GM19043 (cell line): ENCODE data around the gene GATA5.

Experiments
- ATAC-seq: cut with Tn5 transposase; IDR thresholded peaks from one replicate; pipeline ENCODE4 v1.9.1; 2021; ENCODE audit warnings: low read depth; ENCODE audit not compliant: unreplicated experiment

The GATA5 gene

GRCh38 chr20:62475027-62475771, 596 bp downstream of the GATA5 start:
- no peak for ATAC-seq

DNA sequence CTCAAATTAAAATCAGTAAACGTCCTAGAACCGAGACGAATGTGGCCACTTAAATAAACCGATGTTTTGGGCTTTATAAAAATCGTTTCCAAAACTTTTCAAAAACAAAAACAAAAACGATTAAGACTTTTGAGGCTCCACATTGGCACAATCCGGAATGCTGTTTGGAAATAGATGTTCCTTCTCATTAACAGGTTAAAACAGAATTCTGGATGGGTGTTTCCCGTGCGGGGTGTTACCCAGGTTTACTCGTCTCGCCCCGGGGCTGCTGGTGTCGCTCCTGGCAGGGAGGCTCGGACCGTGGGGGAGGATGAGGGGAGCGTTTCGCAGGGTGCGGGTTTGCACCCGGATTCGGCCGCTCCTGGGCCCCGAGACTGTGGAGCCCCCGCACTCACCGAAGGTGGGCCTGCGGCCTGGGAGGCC, 1.2 kb downstream of the GATA5 start:
- ATAC-seq: no peak

DNA sequence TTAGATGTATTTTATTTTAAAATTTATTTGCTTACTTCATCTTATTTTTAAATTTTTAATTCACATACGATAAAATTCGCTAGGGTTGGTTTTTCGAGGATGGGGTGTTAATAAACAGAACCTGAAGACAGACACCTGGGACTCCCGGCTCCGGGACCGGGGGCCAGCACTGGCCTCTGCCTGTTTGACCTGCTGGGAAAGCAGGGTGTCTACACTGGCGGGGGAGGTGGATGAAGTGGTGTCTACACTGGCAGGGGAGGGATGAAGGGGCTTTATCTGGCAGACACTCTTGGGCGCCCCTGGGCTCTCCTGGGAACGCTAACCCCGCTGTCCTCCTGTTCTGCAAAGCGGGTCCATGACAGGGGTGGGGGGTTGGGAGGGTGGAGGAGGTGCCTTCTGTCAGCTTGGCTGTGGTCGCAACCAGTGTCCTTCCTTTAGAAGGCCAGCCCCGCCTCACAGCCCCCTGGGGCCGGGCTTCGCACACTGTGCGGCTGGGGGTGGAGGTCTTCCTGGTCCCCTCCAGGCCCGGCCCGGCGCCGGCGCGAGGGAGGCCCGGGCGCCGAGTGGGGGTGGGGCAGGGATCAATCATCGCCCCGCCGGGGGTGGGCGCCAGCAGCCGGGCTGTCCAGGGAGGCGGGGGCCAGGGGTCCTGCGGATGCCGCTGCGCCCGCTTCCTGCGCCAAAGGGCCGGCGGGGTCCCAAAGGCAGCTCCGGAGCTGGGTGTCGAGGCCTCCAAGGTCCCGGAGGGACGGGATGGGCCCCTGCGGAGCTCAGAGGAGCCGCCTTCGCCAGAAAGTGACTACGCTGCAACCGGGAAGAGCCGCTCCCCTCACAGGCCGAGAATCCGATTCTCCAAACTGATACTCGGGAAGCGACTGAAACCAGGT, 1.8 kb downstream of the GATA5 start:
- ATAC-seq: no peak

- no peak for ATAC-seq
Measured at GRCh38 chr20:62472941-62473585, 2.7 kb downstream of the GATA5 start.

DNA sequence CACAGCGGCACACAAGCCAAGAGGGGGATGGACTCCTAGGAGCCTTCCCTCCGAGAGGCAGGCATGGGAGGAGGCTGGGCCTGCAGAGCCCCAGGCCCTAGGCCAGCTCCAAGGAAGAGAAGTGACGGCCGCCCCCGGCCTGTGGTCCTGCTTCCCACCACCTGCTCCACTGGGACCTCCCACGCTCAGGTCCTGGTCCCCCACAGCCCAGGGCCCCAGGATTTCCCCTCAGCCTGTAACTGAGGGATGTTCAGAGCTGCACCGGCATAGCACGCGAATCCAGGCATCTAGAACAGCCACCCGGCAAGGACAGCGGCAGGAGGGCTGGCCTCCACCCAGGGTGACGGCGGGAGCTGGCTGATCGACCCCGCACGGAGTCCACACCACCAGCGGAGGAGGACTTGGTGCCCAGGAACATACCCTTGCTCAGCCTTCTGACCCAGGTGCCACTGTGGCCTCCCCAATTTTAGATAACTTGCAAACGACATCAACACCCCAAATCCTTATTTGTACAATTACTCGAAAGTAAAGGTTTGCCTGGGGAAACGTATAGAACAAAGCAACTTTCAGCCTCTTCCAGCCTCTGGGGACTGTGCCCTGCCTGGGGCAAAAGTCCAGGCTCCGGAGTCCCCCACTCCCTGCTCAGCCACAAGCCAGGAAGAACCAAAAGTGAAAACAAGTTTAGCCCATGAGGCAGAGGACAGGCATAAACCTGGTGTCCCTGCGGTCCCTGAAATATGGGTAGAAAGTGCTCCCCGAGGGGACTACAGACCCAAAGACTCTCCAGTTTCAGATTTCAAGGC, 3.5 kb downstream of the GATA5 start:
- no peak for ATAC-seq

DNA sequence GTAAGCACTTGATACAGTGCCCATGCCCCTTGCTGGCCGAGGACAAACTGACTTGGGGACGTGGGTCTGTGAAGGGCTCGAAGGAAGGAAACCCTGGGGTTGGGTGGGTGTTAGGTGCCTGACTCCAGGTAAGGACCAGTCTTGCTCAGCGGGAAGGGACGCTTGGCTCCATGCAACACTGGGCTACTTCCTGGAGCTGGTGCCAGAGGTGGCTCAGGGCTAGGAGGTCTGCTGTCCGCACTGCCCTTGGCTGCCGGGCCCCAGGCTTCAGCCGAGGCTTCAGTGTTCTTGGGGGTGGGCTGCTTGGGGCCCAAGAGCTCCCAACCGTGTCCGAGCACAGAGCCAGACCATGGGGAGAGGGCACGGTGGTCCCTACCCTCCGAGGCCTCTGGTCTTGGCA, 5.3 kb downstream of the GATA5 start:
- ATAC-seq: no peak

GRCh38 chr20:62470001-62470400, 5.8 kb downstream of the GATA5 start:
- ATAC-seq: no peak

GRCh38 chr20:62469352-62469751, 6.4 kb downstream of the GATA5 start:
- ATAC-seq: no peak

DNA sequence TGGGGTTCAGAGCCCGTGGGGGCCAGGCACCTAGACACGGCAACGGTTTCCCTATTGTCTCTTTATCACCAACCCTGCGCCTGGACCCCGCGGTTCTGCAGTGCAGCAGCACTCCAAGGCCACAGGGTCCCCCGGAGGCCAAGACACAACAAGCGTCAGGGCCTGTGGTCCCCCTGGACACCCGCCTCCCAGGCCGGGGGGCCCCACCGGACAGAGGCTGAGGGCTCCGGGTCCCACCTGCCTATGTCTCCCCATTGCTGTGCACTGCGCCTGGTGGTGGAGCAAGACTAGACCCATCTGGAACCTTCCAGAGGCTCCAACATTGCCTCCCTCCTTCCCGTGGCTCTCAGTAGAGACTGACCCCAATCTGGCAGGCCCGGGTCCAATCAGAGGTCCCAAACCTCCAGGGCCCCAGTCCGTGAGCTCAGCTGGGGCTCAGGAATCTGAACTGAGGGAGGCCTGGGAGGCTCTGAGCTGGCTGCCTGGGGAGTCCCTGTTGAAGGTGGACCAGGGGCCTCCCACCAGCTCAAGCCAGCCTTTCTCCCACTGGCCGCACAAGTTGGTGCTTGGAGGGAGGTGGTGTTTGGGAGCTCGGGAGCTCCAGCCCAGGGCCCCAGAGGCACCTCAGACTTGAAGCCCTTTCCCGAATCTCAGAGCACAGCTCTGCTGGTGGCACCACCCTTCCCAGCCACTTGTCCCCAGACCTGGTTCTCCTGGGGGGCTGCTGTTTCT, 8.8 kb downstream of the GATA5 start:
- ATAC-seq: no peak

DNA sequence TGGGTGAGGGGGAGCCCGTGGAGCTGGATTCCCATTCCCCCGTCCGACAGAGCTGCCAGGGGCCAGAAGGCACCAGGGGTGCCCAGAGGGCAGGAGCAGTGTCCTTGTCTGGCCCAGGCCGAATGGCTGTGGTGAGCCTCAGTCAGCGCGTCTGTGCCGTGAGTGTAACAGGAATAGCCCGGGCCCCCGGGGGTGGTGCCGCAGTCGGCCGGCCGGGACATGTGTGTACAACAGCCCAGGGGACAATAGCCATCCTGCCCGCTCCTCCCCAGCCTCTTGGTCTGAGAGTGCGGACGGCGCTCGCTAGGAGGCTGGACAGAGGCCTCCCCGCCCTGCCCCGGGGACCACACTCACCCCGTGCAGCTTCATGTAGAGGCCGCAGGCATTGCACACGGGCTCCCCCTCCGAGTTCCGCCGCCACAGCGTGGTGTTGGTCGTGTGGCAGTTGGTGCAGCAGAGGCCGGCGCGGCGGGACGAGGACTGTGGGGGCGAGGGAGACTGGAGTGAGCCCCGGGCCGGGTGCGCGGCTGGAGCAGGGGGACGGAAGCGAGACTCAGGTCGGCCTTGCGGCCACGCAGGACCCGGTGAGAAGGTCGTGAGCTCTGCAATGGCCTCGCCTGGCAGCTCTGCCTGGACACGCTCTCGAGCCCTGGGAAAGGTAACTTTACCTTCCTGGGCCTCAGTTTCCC, 9.6 kb downstream of the GATA5 start:
- no peak for ATAC-seq

DNA sequence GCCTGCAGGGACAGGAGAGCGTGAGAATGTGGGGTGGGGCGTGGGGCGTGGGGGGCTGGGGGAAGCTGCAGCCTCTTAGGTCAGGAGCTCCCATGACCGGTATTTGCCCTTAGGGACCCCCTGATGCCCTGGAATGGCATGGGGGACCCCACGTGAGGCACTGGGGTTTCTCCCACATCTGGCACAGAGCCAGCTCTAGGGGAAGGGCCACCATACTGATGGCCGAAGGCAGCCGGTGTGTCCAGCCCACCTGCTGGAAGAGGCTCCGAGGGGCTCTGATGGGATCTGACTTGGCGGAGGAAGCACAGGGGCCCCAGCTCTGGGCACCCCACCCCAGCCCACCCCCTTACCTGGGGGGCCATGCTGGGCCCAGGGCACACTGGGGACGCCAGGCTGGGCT, 10.8 kb downstream of the GATA5 start:
- ATAC-seq: no peak

DNA sequence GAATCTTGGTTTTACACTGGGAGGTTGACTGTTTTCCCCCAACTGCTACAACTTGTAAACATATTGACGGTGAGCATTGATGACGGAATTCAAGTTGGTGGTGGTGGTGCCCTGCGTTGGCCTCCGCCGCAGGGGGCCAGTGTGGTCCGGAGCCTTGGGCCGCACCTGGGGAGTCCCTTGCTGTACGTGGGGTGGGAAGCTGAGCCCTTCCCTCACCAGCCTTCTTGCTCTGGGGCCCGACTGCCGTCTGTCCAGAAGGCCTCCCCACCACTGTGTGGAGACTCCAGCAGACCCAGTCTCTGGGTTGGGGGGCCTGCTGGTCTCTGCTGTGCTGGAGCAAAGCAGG, 11.4 kb downstream of the GATA5 start:
- no peak for ATAC-seq

- ATAC-seq: no peak
Measured at GRCh38 chr20:62463651-62464424, 12.0 kb downstream of the GATA5 start.

GRCh38 chr20:62462976-62463592, 12.7 kb downstream of the GATA5 start:
- no peak for ATAC-seq

DNA sequence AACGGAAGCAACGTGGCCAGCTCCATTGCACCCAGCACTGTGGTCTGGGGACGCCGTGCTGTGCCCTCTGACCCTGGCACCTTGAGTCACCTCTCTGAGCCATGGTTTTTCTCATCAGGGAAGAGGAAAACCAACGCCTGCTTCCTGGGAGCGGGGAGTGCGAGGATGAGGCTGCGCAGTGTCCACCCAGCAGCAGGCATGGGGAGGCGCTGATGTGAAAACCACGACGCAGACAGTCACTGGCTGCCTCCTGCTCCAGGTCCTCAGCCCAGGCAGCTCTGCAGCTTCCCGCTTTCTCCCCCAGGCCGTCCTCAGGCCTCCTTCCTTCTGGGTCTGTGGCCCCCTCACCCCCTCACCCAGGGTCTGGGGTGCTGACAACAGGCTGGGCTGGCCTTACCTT, 14.0 kb downstream of the GATA5 start:
- no peak for ATAC-seq

GRCh38 chr20:62461157-62461556, 14.6 kb downstream of the GATA5 start:
- no peak for ATAC-seq

DNA sequence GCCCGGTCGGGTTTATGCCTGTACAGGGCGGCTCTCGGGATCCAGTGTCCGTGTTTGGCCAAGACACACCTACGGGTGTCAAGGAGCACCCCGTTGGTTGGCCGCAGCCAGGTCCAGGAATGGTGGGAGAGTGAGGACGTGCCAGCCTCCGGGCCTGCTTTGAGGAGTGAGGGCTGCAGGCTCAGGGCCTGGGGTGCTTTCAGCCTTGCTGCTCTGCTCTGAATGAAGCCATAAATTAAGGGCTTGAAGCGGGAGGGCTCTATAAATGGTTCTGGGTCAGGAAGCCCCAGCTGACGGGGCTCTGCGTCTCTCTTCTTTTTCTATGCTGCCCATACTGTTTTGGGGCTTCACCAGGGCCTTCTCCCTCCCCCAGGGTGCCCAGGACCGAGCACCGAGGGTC, 15.1 kb downstream of the GATA5 start:
- ATAC-seq: no peak

DNA sequence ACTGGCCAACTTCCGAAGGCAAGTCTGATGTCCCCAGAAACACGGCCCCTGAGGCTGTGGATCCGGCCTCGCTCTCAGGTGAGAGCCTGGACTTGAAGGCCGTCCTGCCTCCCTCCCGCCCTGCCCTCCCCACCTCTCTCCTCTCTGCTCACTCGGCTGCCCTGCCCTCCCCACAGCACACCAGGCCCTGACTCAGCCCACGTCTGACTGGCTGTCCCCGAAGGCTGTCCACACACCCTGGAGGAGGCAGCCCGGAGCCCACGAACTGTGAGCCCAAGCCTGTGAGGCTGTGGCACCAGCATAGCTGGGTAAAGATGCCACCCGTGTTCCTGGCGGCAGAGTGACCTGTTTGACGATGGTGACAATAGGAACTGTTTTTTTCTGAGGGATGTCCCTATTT, 16.3 kb downstream of the GATA5 start:
- ATAC-seq: no peak
